GM18519 (cell line): ENCODE data around the gene CCT4.
"Not testable (repeated sequence)": the region's sequence is repeated elsewhere in the genome, so short reads cannot be mapped to it uniquely, and the experiment has no call there.

Experiments
- ATAC-seq: cut with Tn5 transposase; IDR thresholded peaks from one replicate; pipeline ENCODE4 v1.9.1; 2021; ENCODE audit warnings: mild to moderate bottlenecking, moderate library complexity; ENCODE audit not compliant: unreplicated experiment, low FRiP score

Gene CCT4, protein sequence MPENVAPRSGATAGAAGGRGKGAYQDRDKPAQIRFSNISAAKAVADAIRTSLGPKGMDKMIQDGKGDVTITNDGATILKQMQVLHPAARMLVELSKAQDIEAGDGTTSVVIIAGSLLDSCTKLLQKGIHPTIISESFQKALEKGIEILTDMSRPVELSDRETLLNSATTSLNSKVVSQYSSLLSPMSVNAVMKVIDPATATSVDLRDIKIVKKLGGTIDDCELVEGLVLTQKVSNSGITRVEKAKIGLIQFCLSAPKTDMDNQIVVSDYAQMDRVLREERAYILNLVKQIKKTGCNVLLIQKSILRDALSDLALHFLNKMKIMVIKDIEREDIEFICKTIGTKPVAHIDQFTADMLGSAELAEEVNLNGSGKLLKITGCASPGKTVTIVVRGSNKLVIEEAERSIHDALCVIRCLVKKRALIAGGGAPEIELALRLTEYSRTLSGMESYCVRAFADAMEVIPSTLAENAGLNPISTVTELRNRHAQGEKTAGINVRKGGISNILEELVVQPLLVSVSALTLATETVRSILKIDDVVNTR

DNA sequence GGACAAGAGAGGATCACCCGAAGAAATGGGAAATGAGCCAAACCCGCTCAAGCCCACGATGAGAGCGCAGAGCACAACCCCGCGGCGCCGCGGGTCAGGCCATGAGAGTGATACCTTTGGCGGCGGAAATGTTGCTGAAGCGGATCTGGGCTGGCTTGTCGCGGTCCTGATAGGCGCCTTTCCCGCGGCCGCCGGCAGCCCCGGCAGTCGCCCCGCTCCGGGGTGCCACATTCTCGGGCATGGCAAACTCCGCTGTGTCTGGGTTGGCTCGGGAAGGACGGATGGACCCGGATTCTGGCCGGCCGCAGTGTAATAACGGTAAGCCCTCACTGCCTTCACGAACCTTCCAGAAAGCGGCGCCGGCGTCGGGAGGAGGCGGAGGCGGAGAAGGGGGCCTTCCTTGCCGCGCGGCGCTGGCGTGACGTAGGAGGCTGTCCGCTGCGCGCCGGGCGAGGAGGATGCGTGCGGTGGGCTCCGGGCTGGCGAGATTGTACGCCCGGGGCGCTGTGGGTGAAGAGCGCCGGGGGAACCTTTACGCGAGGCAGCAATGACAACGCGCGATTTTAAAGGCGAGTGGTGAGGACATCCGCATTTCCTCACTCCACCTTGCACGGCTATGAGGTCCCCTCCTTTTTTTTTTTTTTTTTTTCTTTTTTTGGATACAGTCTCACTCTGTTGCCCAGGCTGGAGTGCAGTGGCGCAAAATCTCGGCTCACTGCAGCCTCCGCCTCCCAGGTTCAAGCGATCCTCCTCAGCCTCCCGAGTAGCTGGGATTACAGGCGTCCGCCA, at the start of gene CCT4:
TSS of gene CCT4 (minus strand) at position 390 of the 789 bp plus-strand sequence. CDS start at position 241, 149 bp downstream.
- peak; percentile 61 for ATAC-seq

DNA sequence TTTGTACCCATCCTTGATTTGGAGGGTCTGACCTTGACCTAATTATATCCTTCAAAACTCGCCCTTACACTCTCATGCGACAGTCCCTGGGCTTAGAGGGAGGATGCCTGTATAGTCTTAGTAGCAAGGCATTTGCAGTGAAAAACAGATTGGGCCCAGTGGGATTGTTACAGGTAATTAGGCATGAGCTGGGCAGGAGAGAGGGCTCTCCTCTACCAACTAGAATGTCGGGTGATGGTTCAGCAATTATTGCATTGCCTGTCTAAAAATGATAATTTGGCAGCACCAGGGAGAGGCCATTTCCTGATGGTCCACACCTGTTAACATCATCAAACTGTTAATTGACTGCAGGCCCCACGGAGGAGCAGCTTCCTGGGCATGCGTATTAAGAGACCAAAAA, 49.4 kb upstream of the CCT4 start:
- ATAC-seq, result no peak

DNA sequence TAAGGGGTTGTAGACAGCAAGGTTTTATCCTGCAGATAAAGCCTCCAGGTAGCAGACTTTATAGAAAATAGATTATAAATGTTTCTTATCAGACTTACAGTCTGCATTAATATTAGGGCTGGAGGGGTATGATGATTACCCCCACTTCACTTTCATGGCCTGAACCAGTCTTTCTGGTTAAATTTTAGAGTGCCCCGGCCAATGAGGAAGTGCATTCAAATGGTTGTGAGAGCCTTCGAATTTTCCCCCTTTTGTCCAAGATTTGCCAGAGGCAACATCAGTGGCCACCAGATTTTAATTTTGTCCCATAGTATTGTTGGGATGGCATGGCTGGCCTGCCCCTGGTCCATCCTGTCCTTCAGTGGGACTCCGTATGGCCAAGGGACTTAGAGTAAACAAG, 48.6 kb upstream of the CCT4 start:
- no peak for ATAC-seq

DNA sequence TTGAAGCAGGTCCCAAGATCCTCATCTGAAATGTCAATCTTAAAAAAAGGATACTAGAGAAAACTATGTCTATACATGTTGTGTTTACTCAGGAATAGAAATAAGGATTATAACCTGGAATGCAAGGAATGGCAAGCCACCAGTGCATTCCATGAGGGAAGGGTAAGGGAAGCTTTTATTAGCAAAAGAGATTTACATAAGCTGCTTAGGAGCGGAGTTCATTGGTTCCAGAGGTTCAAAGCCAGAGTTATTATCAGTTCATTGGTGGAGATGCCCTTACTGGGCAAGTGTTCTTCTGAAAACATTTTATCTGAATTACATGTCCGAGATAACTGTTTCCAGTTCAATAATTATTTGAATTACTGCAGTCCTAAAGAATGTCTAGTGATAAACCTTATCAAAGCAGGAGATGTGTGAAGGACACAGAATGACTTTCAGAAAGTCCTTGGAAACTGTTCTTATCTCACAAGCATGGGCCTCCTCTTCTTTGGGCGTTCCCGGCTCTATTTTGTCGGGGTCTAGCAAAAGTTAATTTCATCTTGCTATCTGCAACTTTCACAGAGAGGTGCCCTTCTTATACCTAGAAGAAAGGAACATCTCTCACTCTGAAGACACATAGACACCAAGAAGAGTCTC, 40.5 kb upstream of the CCT4 start:
- no peak for ATAC-seq

DNA sequence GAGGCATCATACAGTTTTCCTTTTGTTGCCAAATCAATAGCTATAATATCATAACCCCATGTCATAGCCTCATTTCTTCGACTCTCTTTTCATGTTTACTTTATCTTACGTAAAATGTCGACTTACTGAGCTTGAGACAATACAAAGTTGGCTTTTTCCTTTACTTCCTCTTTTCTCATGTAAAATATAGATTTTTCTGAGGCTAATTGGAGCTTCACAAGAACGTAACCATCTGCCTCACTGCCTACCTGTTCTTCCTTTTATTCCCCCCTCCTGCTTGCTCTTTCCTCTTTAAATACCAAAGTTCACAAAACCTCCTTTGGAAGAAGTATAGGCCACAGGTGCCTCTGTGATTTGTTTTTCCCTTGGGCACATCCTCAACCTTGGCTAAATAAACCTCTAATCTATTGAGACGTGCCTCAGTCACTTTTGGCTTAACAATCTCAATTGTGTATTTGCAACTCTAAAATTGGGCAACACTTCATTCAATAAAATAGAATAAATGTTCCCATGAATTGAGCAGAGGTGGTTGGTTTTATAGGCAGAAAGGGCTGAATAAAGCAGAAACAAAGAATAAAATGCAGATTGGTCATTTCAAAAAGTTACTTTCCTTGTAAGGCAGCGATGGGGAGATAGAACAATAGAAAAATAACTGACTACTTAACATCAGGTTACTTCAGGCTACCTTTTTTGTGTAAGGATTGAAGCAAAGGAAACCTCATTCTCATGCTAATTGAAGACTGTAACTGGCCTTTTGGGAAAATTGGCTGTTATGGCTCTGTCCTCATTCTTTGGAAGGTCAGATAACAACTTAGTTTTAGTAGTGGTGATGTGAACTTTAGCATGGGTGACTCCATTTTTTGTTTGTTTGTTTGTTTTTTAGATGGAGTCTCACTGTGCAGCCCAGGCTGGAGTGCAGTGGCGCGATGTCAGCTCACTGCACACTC, 38.3 kb upstream of the CCT4 start:
- ATAC-seq, result no peak

DNA sequence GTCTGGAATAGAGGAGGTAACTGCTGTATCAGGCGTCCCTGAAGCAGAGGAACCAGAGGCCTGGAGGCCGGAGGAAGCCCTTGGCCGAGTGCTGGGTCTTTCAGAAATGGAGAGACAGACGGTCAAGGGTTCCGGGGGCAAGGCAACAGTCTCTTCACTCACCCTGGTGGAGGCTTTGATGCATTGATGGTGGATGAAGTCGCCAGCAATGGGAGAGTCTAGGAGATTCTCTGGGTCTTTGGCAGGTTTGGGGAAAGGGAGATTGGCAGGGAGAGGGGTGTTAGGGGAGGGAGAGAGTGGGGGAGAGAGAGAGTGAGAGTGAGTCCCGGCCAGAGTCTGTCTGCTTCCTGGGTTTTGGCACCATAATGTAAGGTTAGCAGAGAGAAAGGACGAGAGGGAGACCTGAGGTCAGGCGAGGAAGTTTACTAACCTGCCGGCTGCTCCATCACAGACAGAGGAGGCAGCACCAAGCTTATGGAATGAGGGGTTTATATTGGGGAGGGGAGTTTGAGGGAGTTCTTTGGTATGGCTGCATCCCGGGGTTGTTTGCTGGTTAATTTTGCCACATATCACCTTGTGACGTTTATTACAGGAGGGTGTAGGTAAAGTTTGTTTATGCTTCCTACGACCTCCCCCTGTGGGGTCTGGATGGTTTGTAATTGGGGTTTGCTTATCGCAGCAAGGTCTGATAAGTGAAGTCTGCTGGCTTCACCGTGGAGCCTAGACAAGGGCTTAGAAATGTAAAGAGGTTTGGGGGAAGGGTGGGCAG, 36.6 kb upstream of the CCT4 start:
- ATAC-seq, result no peak

GRCh38 chr2:61922714-61923113, 34.3 kb upstream of the CCT4 start:
- no peak for ATAC-seq

GRCh38 chr2:61920548-61920947, 32.1 kb upstream of the CCT4 start:
- ATAC-seq, result no peak

- ATAC-seq, result not testable (repeated sequence)
These were observed 26.3 kb upstream of the CCT4 start for GRCh38 chr2:61914794-61915193.

DNA sequence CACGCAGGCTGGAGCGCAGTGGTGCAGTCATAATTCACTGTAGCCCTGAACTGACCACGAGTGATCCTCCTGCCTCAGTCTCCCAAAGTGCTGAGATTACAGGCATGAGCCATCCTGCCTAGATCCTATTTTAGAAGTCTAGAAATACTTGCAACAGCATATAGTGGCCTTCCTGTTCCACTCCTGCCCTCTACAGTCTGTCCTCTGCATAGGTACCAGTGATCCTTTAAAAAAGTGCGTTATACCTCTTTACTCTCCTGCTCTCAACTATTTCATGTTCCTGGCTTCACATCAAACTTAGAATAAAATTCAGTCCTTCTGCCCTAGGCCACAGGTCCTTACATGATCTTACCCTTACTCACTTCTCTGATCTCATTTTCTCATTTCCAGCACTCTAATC, 23.1 kb upstream of the CCT4 start:
- ATAC-seq, result no peak

DNA sequence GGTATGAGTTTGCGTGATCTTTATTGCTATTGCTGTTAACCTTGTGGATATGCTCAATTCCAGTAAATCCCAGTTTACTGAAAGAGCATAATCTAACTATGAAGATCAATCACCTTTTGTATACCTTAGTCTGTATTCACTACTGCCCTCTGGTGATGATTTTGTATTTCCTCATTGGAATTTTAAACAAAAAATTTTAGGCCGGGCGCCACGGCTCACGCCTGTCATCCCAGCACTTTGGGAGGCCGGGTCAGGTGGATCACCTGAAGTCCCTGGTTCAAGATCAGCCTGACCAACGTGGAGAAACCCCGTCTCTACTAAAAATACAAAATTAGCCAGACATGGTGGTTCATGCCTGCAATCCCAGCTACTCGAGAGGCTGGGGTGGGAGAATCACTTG, 22.1 kb upstream of the CCT4 start:
- ATAC-seq, result no peak

DNA sequence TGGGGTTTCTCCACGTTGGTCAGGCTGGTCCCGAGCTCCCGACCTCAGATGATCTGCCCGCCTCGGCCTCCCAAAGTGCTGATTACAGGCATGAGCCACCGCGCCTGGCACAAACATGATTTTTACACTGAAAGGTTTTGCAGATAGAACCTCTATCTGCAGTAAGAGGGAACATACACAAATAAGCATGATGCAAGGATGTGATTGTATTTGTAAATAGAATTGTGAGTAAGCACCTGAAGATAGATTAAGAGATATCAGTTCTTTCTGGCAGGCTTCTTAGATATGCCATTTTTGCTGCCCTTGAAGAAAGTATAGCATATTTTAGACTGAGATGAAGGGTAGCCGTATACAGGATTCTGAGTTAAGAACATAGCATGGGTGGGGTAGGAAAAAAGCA, 20.7 kb upstream of the CCT4 start:
- ATAC-seq, result no peak

DNA sequence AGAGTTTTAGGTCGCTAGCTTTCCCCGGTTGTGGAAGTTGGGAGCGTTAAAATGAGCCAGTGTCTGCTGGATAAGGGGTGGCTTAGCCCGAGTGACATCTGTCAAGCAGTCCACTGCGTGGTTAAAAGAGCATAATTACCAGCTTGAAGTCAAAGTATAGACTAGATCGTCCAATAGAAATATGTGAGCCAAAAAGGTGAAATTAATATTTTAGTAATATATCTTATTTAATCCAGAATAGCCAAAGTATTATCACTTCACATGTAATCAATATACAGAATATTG, 17.7 kb upstream of the CCT4 start:
- no peak for ATAC-seq

GRCh38 chr2:61905372-61906185, 17.1 kb upstream of the CCT4 start, which contains the start of gene COMMD1:
Gene COMMD1, plus strand, starts transcription at chr2:61905674. Its CDS starts 5 bp downstream, at chr2:61905679.
- peak; percentile 92 for ATAC-seq

GRCh38 chr2:61900281-61900680, 11.8 kb upstream of the CCT4 start:
- no peak for ATAC-seq

- ATAC-seq, result no peak
These were observed 10.4 kb upstream of the CCT4 start for GRCh38 chr2:61898810-61899209.

GRCh38 chr2:61887717-61888266, 664 bp downstream of the CCT4 start:
- no peak for ATAC-seq

GRCh38 chr2:61885896-61886603, 2.4 kb downstream of the CCT4 start:
- ATAC-seq, result no peak
